Measurements from ENCODE around the gene GPC6. TPM values are rescaled to one million over a fixed set of nuclear protein-coding genes. Genes with fewer than 3 reads are reported as not detected.

GPC6 gene
- polyA plus RNA-seq, 1 of the 3 experiments (the other 2 are of a cell fraction) = 6.7 TPM

GRCh38 chr13:94427313-94427953, 1200.8 kb downstream of the GPC6 start:
- no peaks in the 10 kb centered on the region for H3K9me3 ChIP-seq
- 63% methylated on average over 5 of the region's 5 CpGs for WGBS (ENCODE audit: low lambda C conversion rate)

More at GRCh38 chr13:94427313-94427953, 1200.8 kb downstream of the GPC6 start:
- Histone ChIP-seq H3K4me3 (ENCODE audit: low read depth in 2 of 2, low read length in 1 of 2) (no peak overlapping the region), H3K79me2 (ENCODE audit: insufficient read depth) (no peaks in the 10 kb centered on the region), H4K20me1 (ENCODE audit: insufficient read depth) (no peaks in the 10 kb centered on the region), H3K9ac (no peak overlapping the region), H3K4me1 (ENCODE audit: control insufficient read depth in 1 of 2, insufficient read depth in 2 of 2, low read depth in 1 of 2, low read length in 1 of 2) (peaks cover 0 to 4% of the 10 kb centered on the region in 2 experiments; a peak in 2 of 4 replicates), H3K9me2 (no peaks in the 10 kb centered on the region), H3K27me3 (ENCODE audit: insufficient read depth) (no peaks in the 10 kb centered on the region), H3K4me2 (no peak overlapping the region), H2AFZ (ENCODE audit: low read depth) (no peak overlapping the region), H3F3A (replicated peaks; ENCODE audit: insufficient read depth) (no peaks in the 10 kb centered on the region), H3K27ac (ENCODE audit: low read depth in 2 of 2, low read length in 1 of 2) (peak overlapping the region in 1 of 2 experiments; percentile 47; a peak in 2 of 4 replicates), H3K36me3 (replicated peaks in 1 of 2; ENCODE audit: control insufficient read depth in 1 of 2, insufficient read depth in 2 of 2, low read length in 1 of 2) (no peaks in the 10 kb centered on the region)
- TF ChIP-seq FOSL2 (IDR thresholded peaks at IDR 0.05; ENCODE audit: borderline replicate concordance, low read depth) = no peak
- no peak for TF ChIP-seq POLR2AphosphoS5 (IDR thresholded peaks at IDR 0.05; ENCODE audit: low read depth, low read length)
- TF ChIP-seq RCOR1 (IDR thresholded peaks at IDR 0.05; ENCODE audit: low read length) = peak; percentile 41; the same call in 1 of the 2 replicates
- no peak for TF ChIP-seq YY1 (IDR thresholded peaks at IDR 0.05; ENCODE audit: low read depth)
- no peak for TF ChIP-seq GABPA (IDR thresholded peaks at IDR 0.05; ENCODE audit: low read depth)
- no peak for TF ChIP-seq CHD2 (IDR thresholded peaks at IDR 0.05; ENCODE audit: low read length, partially characterized antibody)
- TF ChIP-seq MEF2A (IDR thresholded peaks at IDR 0.05; ENCODE audit: borderline replicate concordance, low read depth) = no peak
- TF ChIP-seq ELF1 (IDR thresholded peaks at IDR 0.05) = no peak
- TF ChIP-seq EP300 (IDR thresholded peaks at IDR 0.05; ENCODE audit: borderline replicate concordance in 1 of 2, low read depth in 1 of 2, low read length in 1 of 2) = peak in 1 of 2 experiments; percentile 29; a peak in 1 of 4 replicates
- no peak for TF ChIP-seq MXI1 (IDR thresholded peaks at IDR 0.05; ENCODE audit: low read depth, low read length)
- TF ChIP-seq USF2 (IDR thresholded peaks at IDR 0.05; ENCODE audit: borderline replicate concordance, low read depth, low read length) = no peak
- TF ChIP-seq RXRA (IDR thresholded peaks at IDR 0.05; ENCODE audit: borderline replicate concordance, low read depth) = no peak
- TF ChIP-seq USF1 (IDR thresholded peaks at IDR 0.05; ENCODE audit: borderline replicate concordance, low read depth) = no peak
- TF ChIP-seq FOXJ3 (CRISPR knock-in tag; IDR thresholded peaks at IDR 0.05) = no peak
- peak; percentile 2; the same call in 1 of the 2 replicates for TF ChIP-seq RAD21 (IDR thresholded peaks at IDR 0.05; ENCODE audit: low read length)
- TF ChIP-seq GATA2 (CRISPR knock-in tag; IDR thresholded peaks at IDR 0.05) = peak; percentile 76
- no peak for TF ChIP-seq REST (IDR thresholded peaks at IDR 0.05; ENCODE audit: low read depth, low read length)
- TF ChIP-seq NFIC (IDR thresholded peaks at IDR 0.05; ENCODE audit: borderline replicate concordance) = no peak
- no peak for TF ChIP-seq SIN3A (IDR thresholded peaks at IDR 0.05; ENCODE audit: borderline replicate concordance, low read depth, low read length)
- CTCF ChIA-PET = interaction anchor here (0.5 to 18.1 kb wide), 6 partner anchors 9 to 190 kb away, joined by 3 to 307 read pairs (median 3); no protein-coding TSS in a partner anchor
- DNase-seq = peak; percentile 40
- POLR2A ChIA-PET = no interaction called here
